PC-3 (cell line): ENCODE results near the gene AVP.

Experiments used
- CTCF ChIP-seq: fragments of 300-600 bp; sonication (generic); conservative IDR thresholded peaks from 2 replicates; pipeline ENCODE4 v1.5.1; 2017; ENCODE audit warnings: antibody characterized with exemption, low read depth, mild to moderate bottlenecking, low read length
- EZH2 ChIP-seq: fragments of 300-600 bp; sonication (generic); IDR thresholded peaks from one replicate; pipeline ENCODE4 v1.6.1; 2017; ENCODE audit warnings: antibody characterized with exemption, mild to moderate bottlenecking, low read length; ENCODE audit not compliant: unreplicated experiment
- EZH2phosphoT487 ChIP-seq: fragments of 300-600 bp; sonication (generic); IDR thresholded peaks from 2 replicates; pipeline ENCODE4 v1.6.1; 2018; ENCODE audit warnings: mild to moderate bottlenecking, antibody characterized with exemption, low read length, borderline replicate concordance

- TF ChIP-seq EZH2: no peak
- TF ChIP-seq CTCF: no peak
- no peak for TF ChIP-seq EZH2phosphoT487
Measured at GRCh38 chr20:3090565-3090964, 6.0 kb upstream of the AVP start.
